Transverse colon (tissue), 4 donors: ENCODE results near the gene CCDC6. TPM values are rescaled to one million over a fixed set of nuclear protein-coding genes. Genes with fewer than 3 reads are reported as not detected.

ENCODE experiments used
- DNase-seq: peaks from one replicate; pipeline ENCODE4 v3.0.0-alpha.2; 2019
- H3K27ac ChIP-seq, 4 donors: fragments of 200-600 bp; sonication (generic); 2 replicates each; pipeline ENCODE4 v1.5.1; 2016 to 2018; ENCODE audit warnings: inconsistent platforms in 4 of 4
- H3K27me3 ChIP-seq: fragments of 200-600 bp; sonication (generic); 2 replicates; pipeline ENCODE4 v1.5.1; 2017; ENCODE audit warnings: inconsistent platforms
- H3K36me3 ChIP-seq, 4 donors: fragments of 200-600 bp; sonication (generic); 2 replicates each; pipeline ENCODE4 v1.5.1; 2017 to 2019; ENCODE audit warnings: inconsistent platforms in 4 of 4
- H3K4me1 ChIP-seq, 4 donors: fragments of 200-600 bp; sonication (generic); 2 replicates each; pipeline ENCODE4 v1.5.1; 2017 to 2020; ENCODE audit warnings: inconsistent platforms in 4 of 4
- H3K4me3 ChIP-seq, 4 donors: fragments of 200-600 bp; sonication (generic); 1 replicate in 1 of 4; 2 replicates in 3 of 4; pipeline versions ENCODE4 v1.5.1 to v1.6.1; 2017 to 2019; ENCODE audit warnings: inconsistent platforms in 4 of 4
- H3K9me3 ChIP-seq, 2 donors: fragments of 200-600 bp; sonication (generic); 2 replicates each; pipeline ENCODE4 v1.5.1; 2017 to 2019; ENCODE audit warnings: inconsistent platforms in 2 of 2
- EP300 ChIP-seq: sonication (generic); formaldehyde crosslinking; IDR thresholded peaks from one replicate; pipeline ENCODE4 v1.6.1; 2017; ENCODE audit warnings: antibody characterized with exemption, low read depth
- POLR2A ChIP-seq: fragments of 450-650 bp; IDR thresholded peaks from one replicate; pipeline ENCODE4 v1.6.1; 2016; ENCODE audit warnings: antibody characterized with exemption, mild to moderate bottlenecking, moderate library complexity
- POLR2AphosphoS5 ChIP-seq, 3 donors: sonication (generic); formaldehyde crosslinking; IDR thresholded peaks; one replicate each; pipeline ENCODE4 v1.6.1; 2016; ENCODE audit warnings: antibody characterized with exemption in 3 of 3
- WGBS, 2 donors: methylation state at CpG; one replicate each; pipeline ENCODE4 v1.1.5; 2018; ENCODE audit warnings: low coverage in 1 of 2; 5-methylcytosine and 5-hydroxymethylcytosine counted together
- in situ Hi-C, 4 donors: fragments of 200-750 bp; cut with MboI; loops; one replicate each; pipeline versions ENCODE4 v1.15.0 to v1.15.1; 2017; ENCODE audit warnings: low sequenced_read_pairs in 3 of 4, low pct_ligation_motif_present in 1 of 4, low pct_unique_long_range_greater_than_20kb in 1 of 4
- intact Hi-C: fragments of 100-400 bp; cut with DNase I; formaldehyde crosslinking; loops from one replicate; pipeline ENCODE4 v1.15.1; 2023; ENCODE audit warnings: low total_unique reads
- total RNA-seq, 4 donors: library from RNA; depleted of rRNA; stranded (reverse); fragments of >200 nt; gene quantifications; one replicate each; pipeline ENCODE4 v1.1.0, GENCODE V29; 2016
- TF ChIP-seq, protein P1 (sequence below), 5 experiments: fragments of 200-600 bp in 3 of 5; fragments of 450-650 bp in 2 of 5; sonication (generic) in 3 of 5; IDR thresholded peaks; 1 replicate in 2 of 5; 2 replicates in 3 of 5; pipeline ENCODE4 v1.5.1; 2016 to 2017; ENCODE audit warnings: antibody characterized with exemption in 5 of 5, inconsistent platforms in 3 of 5, mild to moderate bottlenecking in 2 of 5, moderate library complexity in 1 of 5

Gene CCDC6
- total RNA-seq, 4 donors from 2014 or later = 26.2 to 56.7 (median 49.5) TPM

DNA sequence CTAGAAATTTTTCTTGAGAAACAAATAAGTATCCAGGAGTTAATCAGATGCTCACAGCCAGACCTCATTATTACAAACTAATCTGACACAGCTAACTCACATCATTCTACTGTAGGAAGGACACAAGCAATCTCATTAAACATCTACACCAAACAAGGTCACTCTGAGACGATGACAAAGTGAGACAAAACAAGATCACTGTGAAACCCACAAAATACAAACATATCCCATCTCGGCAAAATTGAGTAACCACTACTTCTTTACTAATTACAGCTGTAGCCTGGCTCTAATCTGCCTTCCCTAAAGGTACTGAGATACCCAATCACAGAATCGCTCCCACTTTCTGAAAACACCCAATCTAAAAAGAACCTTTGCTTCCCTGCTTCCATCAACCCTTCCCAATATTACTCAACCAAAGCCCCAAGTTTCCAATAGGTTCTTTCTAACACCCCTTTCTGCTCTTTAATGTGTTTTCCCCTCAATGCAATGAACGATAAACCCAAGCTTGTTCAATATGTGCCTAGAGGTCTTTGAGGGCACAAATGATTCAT, 26.9 kb downstream of the CCDC6 start:
- H3K4me3 ChIP-seq = no peak overlapping the region
- H3K27me3 ChIP-seq = no peaks in the 10 kb centered on the region
- H3K4me1 ChIP-seq = peaks cover 0 to 59% (median 9%) of the 10 kb centered on the region in 4 donors
- TF ChIP-seq, protein P1, sequence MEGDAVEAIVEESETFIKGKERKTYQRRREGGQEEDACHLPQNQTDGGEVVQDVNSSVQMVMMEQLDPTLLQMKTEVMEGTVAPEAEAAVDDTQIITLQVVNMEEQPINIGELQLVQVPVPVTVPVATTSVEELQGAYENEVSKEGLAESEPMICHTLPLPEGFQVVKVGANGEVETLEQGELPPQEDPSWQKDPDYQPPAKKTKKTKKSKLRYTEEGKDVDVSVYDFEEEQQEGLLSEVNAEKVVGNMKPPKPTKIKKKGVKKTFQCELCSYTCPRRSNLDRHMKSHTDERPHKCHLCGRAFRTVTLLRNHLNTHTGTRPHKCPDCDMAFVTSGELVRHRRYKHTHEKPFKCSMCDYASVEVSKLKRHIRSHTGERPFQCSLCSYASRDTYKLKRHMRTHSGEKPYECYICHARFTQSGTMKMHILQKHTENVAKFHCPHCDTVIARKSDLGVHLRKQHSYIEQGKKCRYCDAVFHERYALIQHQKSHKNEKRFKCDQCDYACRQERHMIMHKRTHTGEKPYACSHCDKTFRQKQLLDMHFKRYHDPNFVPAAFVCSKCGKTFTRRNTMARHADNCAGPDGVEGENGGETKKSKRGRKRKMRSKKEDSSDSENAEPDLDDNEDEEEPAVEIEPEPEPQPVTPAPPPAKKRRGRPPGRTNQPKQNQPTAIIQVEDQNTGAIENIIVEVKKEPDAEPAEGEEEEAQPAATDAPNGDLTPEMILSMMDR (IDR thresholded peaks at IDR 0.05) = no peak
- TF ChIP-seq POLR2A (no peak), EP300 (no peak), POLR2AphosphoS5 (IDR thresholded peaks at IDR 0.05) (no peak)
- no peak overlapping the region for H3K27ac ChIP-seq
- intact Hi-C loops = no loop called here
- H3K36me3 ChIP-seq = no peaks in the 10 kb centered on the region
- 60 to 69% methylated on average over 3 to 4 of the region's 4 CpGs for WGBS, 2 donors
- in situ Hi-C loops = no loop called here
- no peaks in the 10 kb centered on the region for H3K9me3 ChIP-seq
- no peak for DNase-seq

DNA sequence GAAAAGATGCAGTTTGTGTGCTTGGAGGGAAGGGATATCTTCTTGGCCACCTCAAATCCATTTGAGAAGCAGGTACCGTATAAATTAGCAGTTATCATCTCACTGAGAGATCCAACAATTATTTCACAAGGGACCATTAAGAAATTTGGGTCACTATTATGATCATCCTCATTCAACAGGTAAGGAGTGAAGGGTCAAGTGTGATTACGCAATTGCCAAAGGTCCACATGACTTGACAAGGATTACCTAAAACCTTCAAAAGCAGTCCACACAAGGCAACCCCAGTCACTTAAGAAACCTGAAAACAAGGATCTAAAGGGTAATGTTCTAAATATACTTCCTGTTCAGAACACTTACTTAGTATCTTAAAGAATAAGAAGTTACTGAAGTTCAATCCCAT, 27.4 kb downstream of the CCDC6 start:
- H3K9me3 ChIP-seq = no peaks in the 10 kb centered on the region
- intact Hi-C loops (no loop called here), in situ Hi-C loops (no loop called here)
- H3K4me1 ChIP-seq = peaks cover 3 to 59% (median 12%) of the 10 kb centered on the region in 4 donors
- no peak overlapping the region for H3K27ac ChIP-seq
- no peak for DNase-seq
- TF ChIP-seq POLR2A (no peak), EP300 (no peak), POLR2AphosphoS5 (IDR thresholded peaks at IDR 0.05) (no peak)
- TF ChIP-seq, protein P1 (IDR thresholded peaks at IDR 0.05) = no peak
- WGBS, 2 donors = 98 to 100% methylated on average over 1 to 2 of the region's 2 CpGs
- H3K4me3 ChIP-seq = no peak overlapping the region
- no peaks in the 10 kb centered on the region for H3K36me3 ChIP-seq
- H3K27me3 ChIP-seq = no peaks in the 10 kb centered on the region

DNA sequence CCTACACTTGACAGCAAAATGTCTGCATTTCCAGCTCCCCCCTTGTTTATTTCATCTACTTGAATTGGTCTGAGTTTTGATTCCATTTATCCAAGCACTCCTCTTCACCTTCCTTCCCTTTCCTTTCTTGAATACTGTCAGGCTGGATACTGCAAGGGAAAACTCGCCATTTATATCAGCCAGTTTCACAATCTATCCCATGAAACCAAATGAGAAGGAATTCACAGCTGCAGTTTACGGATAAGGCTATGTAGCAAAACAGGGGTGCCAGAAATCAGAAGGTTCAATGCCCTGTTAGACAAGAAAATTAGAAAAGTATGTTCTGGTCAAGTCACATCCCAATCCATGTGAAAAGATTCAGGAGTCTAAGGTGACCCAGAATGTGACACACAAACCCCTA, 28.1 kb downstream of the CCDC6 start:
- Histone ChIP-seq H3K27me3 (no peaks in the 10 kb centered on the region), H3K27ac (no peak overlapping the region), H3K9me3 (no peaks in the 10 kb centered on the region), H3K36me3 (no peaks in the 10 kb centered on the region), H3K4me1 (peaks cover 5 to 59% (median 17%) of the 10 kb centered on the region in 4 donors), H3K4me3 (no peak overlapping the region)
- TF ChIP-seq POLR2A (no peak), POLR2AphosphoS5 (IDR thresholded peaks at IDR 0.05) (no peak), EP300 (no peak)
- TF ChIP-seq, protein P1 (IDR thresholded peaks at IDR 0.05) = no peak
- intact Hi-C loops (no loop called here), in situ Hi-C loops (no loop called here)
- no peak for DNase-seq
- WGBS, 2 donors = 96 to 100% methylated on average over 2 of the region's 2 CpGs

DNA sequence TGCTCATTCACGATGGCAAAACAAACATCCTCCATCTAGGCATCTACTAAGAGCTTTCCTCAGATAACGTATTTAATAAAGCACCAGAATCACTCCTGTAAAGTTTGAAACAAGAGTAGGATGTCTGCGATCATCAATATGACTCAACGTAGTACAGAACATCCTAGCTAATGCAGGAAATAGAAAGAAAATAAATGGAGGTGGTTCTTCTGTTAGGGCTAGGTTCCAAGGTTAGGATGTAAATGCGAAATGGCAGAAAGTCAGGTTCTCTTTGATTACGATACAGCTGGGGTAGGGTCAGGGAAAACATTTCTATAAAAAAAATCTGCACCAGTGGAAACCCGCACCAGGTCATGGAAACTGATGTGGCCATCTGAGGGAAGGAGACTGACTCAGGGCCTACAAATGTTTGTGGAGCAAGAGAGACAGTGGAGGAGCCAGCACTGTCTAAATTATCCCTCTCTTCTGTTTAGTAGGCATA, 29.1 kb downstream of the CCDC6 start:
- DNase-seq = no peak
- WGBS, 2 donors = 79 to 84% methylated on average over 7 of the region's 7 CpGs
- Histone ChIP-seq H3K27me3 (no peaks in the 10 kb centered on the region), H3K27ac (peak overlapping the region in 1 of 4 donors; percentile 18), H3K4me3 (no peak overlapping the region), H3K36me3 (no peaks in the 10 kb centered on the region), H3K4me1 (peaks cover 12 to 69% (median 25%) of the 10 kb centered on the region in 4 donors), H3K9me3 (no peaks in the 10 kb centered on the region)
- no peak for TF ChIP-seq POLR2AphosphoS5 (IDR thresholded peaks at IDR 0.05)
- no peak for TF ChIP-seq EP300
- TF ChIP-seq POLR2A = no peak
- TF ChIP-seq, protein P1 (IDR thresholded peaks at IDR 0.05) = no peak
- in situ Hi-C loops (no loop called here), intact Hi-C loops (no loop called here)
